ENCODE measurements around the gene INSC.

INSC gene

DNA sequence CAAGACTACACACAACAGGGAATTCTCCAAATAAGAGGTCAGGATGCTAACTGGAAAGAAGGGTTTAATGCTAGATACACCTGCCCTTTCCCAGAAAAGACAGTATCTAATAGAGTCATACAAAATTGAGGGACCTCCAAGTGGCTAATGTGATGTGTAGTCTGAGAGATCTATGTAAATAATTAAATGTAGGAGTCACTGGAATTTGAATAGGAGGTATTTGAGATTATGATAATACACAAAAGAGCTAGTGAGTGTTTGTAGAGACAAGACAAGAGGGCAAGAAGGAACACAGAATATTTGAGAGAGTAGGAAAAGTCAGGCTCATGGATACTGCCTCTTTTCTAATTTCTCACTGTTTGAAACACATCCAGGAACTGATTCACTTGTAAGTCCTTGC is 15.5 kb upstream of the INSC start:
- TF ChIP-seq TAF1 (IDR thresholded peaks at IDR 0.05; ENCODE audit: low read depth) (no peak), CREB1 (IDR thresholded peaks at IDR 0.05; ENCODE audit: low read depth) (no peak), MAX (IDR thresholded peaks at IDR 0.05) (no peak), USF1 (IDR thresholded peaks at IDR 0.05) (no peak)

- TF ChIP-seq RAD21 (IDR thresholded peaks at IDR 0.05; ENCODE audit: low read depth) = peak; percentile 90
- TF ChIP-seq TEAD4 (IDR thresholded peaks at IDR 0.05) = no peak
These were observed 13.5 kb upstream of the INSC start for GRCh38 chr11:15101072-15101709.

- TF ChIP-seq EP300 (IDR thresholded peaks at IDR 0.05; ENCODE audit: borderline replicate concordance) (no peak), MAX (IDR thresholded peaks at IDR 0.05) (no peak), REST (IDR thresholded peaks at IDR 0.05; ENCODE audit: low read depth) (no peak), RAD21 (IDR thresholded peaks at IDR 0.05; ENCODE audit: low read depth) (no peak), FOXM1 (IDR thresholded peaks at IDR 0.05; ENCODE audit: borderline replicate concordance, low read depth) (no peak), EGR1 (IDR thresholded peaks at IDR 0.05) (no peak), CEBPB (IDR thresholded peaks at IDR 0.05) (no peak), NFIC (IDR thresholded peaks at IDR 0.05) (no peak), TCF12 (IDR thresholded peaks at IDR 0.05; ENCODE audit: low read depth) (no peak), USF1 (IDR thresholded peaks at IDR 0.05) (no peak), CREB1 (IDR thresholded peaks at IDR 0.05; ENCODE audit: low read depth) (no peak), TAF1 (IDR thresholded peaks at IDR 0.05; ENCODE audit: low read depth) (no peak), YY1 (IDR thresholded peaks at IDR 0.05; ENCODE audit: low read depth) (no peak), TEAD4 (IDR thresholded peaks at IDR 0.05) (no peak), ZBTB7A (IDR thresholded peaks at IDR 0.05; ENCODE audit: low read depth) (no peak)
These were observed 10.6 kb upstream of the INSC start for GRCh38 chr11:15104166-15104565.

GRCh38 chr11:15106201-15106965 is 8.3 kb upstream of the INSC start:
- TF ChIP-seq TEAD4 (IDR thresholded peaks at IDR 0.05) (no peak), EGR1 (IDR thresholded peaks at IDR 0.05) (no peak), REST (IDR thresholded peaks at IDR 0.05; ENCODE audit: low read depth) (no peak), EP300 (IDR thresholded peaks at IDR 0.05; ENCODE audit: borderline replicate concordance) (no peak), RAD21 (IDR thresholded peaks at IDR 0.05; ENCODE audit: low read depth) (no peak), NFIC (IDR thresholded peaks at IDR 0.05) (no peak), CREB1 (IDR thresholded peaks at IDR 0.05; ENCODE audit: low read depth) (no peak)

- TF ChIP-seq NFIC (IDR thresholded peaks at IDR 0.05) (no peak), MAX (IDR thresholded peaks at IDR 0.05) (no peak), RAD21 (IDR thresholded peaks at IDR 0.05; ENCODE audit: low read depth) (no peak), TCF12 (IDR thresholded peaks at IDR 0.05; ENCODE audit: low read depth) (no peak), REST (IDR thresholded peaks at IDR 0.05; ENCODE audit: low read depth) (no peak), FOXM1 (IDR thresholded peaks at IDR 0.05; ENCODE audit: borderline replicate concordance, low read depth) (no peak), EGR1 (IDR thresholded peaks at IDR 0.05) (no peak), USF1 (IDR thresholded peaks at IDR 0.05) (no peak), TEAD4 (IDR thresholded peaks at IDR 0.05) (no peak), EP300 (IDR thresholded peaks at IDR 0.05; ENCODE audit: borderline replicate concordance) (no peak), YY1 (IDR thresholded peaks at IDR 0.05; ENCODE audit: low read depth) (no peak), ZBTB7A (IDR thresholded peaks at IDR 0.05; ENCODE audit: low read depth) (no peak), CREB1 (IDR thresholded peaks at IDR 0.05; ENCODE audit: low read depth) (no peak)
These were observed 6.8 kb upstream of the INSC start for GRCh38 chr11:15107730-15108515.
